ENCODE measurements around the gene TMC6. TPM values are rescaled to one million over a fixed set of nuclear protein-coding genes. Genes with fewer than 3 reads are reported as not detected.
A peak's percentile ranks its signal among the peaks of the same experiment; 100 is the strongest.

TMC6 gene
- total and polyA plus RNA-seq, 2 of the 13 experiments (the other 11 are each of a cell fraction or from before 2014, with no cell fraction given) = 48.4 to 99.1 TPM

DNA sequence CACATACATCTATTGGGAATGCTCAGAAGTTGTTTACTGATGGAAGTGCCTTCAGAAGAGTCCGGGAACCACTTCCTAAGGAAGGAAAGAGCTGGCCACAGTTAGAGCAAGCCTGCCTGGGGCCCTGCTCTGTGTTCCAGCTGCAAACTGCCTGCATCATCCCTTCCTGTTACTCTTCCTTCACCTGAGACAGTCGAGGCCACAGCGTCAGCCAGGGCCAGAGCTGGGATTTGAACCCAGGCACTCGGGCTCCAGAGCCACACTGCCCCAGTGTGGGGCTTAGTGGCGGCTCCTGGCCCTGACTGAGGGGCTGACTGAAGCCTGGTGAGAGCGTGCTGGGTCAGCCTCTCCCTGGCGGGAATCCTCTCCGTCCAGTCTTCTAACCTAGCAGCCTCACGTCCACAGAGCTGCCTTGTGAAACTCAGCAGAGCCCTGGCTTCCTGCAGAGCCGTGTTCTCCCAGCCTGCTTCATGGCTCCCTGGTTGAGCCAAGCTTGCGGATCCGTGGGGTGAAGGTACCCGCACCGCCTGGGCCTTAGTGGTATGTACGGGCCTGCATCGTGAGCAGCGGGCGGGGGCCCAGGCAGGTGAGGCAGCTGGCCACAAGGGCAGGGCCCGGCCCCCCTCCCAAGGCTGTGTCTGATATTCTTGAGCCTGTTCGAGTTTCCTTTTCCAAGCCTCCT is 13.0 kb upstream of the TMC6 start (continued):
- TF ChIP-seq ZFX (CRISPR knock-in tag; IDR thresholded peaks at IDR 0.05; ENCODE audit: low read depth) (no peak), ZNF709 (CRISPR knock-in tag; IDR thresholded peaks at IDR 0.05) (no peak), GABPB1 (CRISPR knock-in tag; IDR thresholded peaks at IDR 0.05) (peak; percentile 40; the same call in 1 of the 2 replicates), DNMT1 (CRISPR knock-in tag; IDR thresholded peaks at IDR 0.05) (no peak), CC2D1A (CRISPR knock-in tag; IDR thresholded peaks at IDR 0.05) (no peak), REXO4 (CRISPR knock-in tag; IDR thresholded peaks at IDR 0.05; ENCODE audit: borderline replicate concordance) (no peak), ZNF180 (CRISPR knock-in tag; IDR thresholded peaks at IDR 0.05; ENCODE audit: borderline replicate concordance, low read depth) (no peak), ZNF614 (CRISPR knock-in tag; IDR thresholded peaks at IDR 0.05; ENCODE audit: borderline replicate concordance) (no peak), ZNF256 (CRISPR knock-in tag; conservative IDR thresholded peaks at IDR 0.05) (no peak), ZNF775 (CRISPR knock-in tag; IDR thresholded peaks at IDR 0.05; ENCODE audit: borderline replicate concordance) (no peak), NFYC (CRISPR knock-in tag; IDR thresholded peaks at IDR 0.05) (no peak), ZNF577 (CRISPR knock-in tag; IDR thresholded peaks at IDR 0.05; ENCODE audit: borderline replicate concordance, low read depth) (no peak), ZNF713 (CRISPR knock-in tag; IDR thresholded peaks at IDR 0.05) (0 out of 2 replicates have a peak, but pooled peaks have one; percentile 60), SIN3A (IDR thresholded peaks at IDR 0.05; ENCODE audit: borderline replicate concordance, low read depth, low read length) (0 out of 2 replicates have a peak, but pooled peaks have one; percentile 8), ZNF501 (CRISPR knock-in tag; IDR thresholded peaks at IDR 0.05) (0 out of 2 replicates have a peak, but pooled peaks have one; percentile 32)
- TF ChIP-seq, protein P1, sequence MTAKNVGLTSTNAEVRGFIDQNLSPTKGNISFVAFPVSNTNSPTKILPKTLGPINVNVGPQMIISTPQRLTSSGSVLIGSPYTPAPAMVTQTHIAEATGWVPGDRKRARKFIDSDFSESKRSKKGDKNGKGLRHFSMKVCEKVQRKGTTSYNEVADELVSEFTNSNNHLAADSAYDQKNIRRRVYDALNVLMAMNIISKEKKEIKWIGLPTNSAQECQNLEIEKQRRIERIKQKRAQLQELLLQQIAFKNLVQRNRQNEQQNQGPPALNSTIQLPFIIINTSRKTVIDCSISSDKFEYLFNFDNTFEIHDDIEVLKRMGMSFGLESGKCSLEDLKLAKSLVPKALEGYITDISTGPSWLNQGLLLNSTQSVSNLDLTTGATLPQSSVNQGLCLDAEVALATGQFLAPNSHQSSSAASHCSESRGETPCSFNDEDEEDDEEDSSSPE (CRISPR knock-in tag; IDR thresholded peaks at IDR 0.05) = no peak
- TF ChIP-seq, protein P2, sequence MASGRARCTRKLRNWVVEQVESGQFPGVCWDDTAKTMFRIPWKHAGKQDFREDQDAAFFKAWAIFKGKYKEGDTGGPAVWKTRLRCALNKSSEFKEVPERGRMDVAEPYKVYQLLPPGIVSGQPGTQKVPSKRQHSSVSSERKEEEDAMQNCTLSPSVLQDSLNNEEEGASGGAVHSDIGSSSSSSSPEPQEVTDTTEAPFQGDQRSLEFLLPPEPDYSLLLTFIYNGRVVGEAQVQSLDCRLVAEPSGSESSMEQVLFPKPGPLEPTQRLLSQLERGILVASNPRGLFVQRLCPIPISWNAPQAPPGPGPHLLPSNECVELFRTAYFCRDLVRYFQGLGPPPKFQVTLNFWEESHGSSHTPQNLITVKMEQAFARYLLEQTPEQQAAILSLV (CRISPR knock-in tag; IDR thresholded peaks at IDR 0.05; ENCODE audit: borderline replicate concordance) = peak; percentile 74; the same call in 1 of the 2 replicates
- TF ChIP-seq, protein P3, sequence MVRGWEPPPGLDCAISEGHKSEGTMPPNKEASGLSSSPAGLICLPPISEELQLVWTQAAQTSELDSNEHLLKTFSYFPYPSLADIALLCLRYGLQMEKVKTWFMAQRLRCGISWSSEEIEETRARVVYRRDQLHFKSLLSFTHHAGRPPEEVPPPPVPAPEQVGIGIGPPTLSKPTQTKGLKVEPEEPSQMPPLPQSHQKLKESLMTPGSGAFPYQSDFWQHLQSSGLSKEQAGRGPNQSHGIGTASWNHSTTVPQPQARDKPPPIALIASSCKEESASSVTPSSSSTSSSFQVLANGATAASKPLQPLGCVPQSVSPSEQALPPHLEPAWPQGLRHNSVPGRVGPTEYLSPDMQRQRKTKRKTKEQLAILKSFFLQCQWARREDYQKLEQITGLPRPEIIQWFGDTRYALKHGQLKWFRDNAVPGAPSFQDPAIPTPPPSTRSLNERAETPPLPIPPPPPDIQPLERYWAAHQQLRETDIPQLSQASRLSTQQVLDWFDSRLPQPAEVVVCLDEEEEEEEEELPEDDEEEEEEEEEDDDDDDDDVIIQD (CRISPR knock-in tag; IDR thresholded peaks at IDR 0.05; ENCODE audit: low read depth) = no peak
- TF ChIP-seq, protein P4, sequence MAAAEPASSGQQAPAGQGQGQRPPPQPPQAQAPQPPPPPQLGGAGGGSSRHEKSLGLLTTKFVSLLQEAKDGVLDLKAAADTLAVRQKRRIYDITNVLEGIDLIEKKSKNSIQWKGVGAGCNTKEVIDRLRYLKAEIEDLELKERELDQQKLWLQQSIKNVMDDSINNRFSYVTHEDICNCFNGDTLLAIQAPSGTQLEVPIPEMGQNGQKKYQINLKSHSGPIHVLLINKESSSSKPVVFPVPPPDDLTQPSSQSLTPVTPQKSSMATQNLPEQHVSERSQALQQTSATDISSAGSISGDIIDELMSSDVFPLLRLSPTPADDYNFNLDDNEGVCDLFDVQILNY (CRISPR knock-in tag; conservative IDR thresholded peaks at IDR 0.05) = 0 out of 2 replicates have a peak, but pooled peaks have one; percentile 28
- TF ChIP-seq, protein P5, sequence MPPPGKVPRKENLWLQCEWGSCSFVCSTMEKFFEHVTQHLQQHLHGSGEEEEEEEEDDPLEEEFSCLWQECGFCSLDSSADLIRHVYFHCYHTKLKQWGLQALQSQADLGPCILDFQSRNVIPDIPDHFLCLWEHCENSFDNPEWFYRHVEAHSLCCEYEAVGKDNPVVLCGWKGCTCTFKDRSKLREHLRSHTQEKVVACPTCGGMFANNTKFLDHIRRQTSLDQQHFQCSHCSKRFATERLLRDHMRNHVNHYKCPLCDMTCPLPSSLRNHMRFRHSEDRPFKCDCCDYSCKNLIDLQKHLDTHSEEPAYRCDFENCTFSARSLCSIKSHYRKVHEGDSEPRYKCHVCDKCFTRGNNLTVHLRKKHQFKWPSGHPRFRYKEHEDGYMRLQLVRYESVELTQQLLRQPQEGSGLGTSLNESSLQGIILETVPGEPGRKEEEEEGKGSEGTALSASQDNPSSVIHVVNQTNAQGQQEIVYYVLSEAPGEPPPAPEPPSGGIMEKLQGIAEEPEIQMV (CRISPR knock-in tag; IDR thresholded peaks at IDR 0.05; ENCODE audit: low read depth) = no peak
- TF ChIP-seq, protein P6, sequence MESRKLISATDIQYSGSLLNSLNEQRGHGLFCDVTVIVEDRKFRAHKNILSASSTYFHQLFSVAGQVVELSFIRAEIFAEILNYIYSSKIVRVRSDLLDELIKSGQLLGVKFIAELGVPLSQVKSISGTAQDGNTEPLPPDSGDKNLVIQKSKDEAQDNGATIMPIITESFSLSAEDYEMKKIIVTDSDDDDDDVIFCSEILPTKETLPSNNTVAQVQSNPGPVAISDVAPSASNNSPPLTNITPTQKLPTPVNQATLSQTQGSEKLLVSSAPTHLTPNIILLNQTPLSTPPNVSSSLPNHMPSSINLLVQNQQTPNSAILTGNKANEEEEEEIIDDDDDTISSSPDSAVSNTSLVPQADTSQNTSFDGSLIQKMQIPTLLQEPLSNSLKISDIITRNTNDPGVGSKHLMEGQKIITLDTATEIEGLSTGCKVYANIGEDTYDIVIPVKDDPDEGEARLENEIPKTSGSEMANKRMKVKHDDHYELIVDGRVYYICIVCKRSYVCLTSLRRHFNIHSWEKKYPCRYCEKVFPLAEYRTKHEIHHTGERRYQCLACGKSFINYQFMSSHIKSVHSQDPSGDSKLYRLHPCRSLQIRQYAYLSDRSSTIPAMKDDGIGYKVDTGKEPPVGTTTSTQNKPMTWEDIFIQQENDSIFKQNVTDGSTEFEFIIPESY (CRISPR knock-in tag; IDR thresholded peaks at IDR 0.05) = 0 out of 2 replicates have a peak, but pooled peaks have one; percentile 33

Data from HepG2 (cell line).